Heart left ventricle (tissue), 16 donors: ENCODE data around the gene KCNQ2. TPM values are rescaled to one million over a fixed set of nuclear protein-coding genes. Genes with fewer than 3 reads are reported as not detected.

Source experiments
- ATAC-seq, 4 donors: fragments of 200-7000 bp; cut with Tn5 transposase; one replicate each; pipeline ENCODE4 v1.9.1; 2020 to 2022; ENCODE audit warnings: moderate library complexity in 4 of 4, mild to moderate bottlenecking in 3 of 4, moderate number of reproducible peaks in 1 of 4
- DNase-seq, 5 donors: peaks; one replicate each; pipeline ENCODE4 v3.0.0-alpha.2; 2020
- H3K27ac ChIP-seq, 12 donors: fragments of 200-600 bp; sonication (generic) in 4 of 12; one replicate each; pipeline versions ENCODE4 v1.5.0 to v1.8.0; 2016 to 2022; ENCODE audit warnings: mild to moderate bottlenecking in 2 of 12
- H3K27me3 ChIP-seq, 9 donors: fragments of 200-600 bp; sonication (generic) in 2 of 9; one replicate each; pipeline versions ENCODE4 v1.5.1 to v1.8.0; 2016 to 2022; ENCODE audit warnings: mild to moderate bottlenecking in 3 of 9
- H3K36me3 ChIP-seq, 9 donors: fragments of 200-600 bp; sonication (generic) in 2 of 9; one replicate each; pipeline versions ENCODE4 v1.5.0 to v1.8.0; 2018 to 2022; ENCODE audit warnings: mild to moderate bottlenecking in 2 of 9
- H3K4me1 ChIP-seq, 12 donors: fragments of 200-600 bp; sonication (generic) in 4 of 12; one replicate each; pipeline versions ENCODE4 v1.5.0 to v1.8.0; 2016 to 2022; ENCODE audit warnings: mild to moderate bottlenecking in 3 of 12
- H3K4me3 ChIP-seq, 12 donors: fragments of 200-600 bp; sonication (generic) in 4 of 12; one replicate each; pipeline versions ENCODE4 v1.5.0 to v1.8.0; 2017 to 2022; ENCODE audit warnings: mild to moderate bottlenecking in 9 of 12, moderate library complexity in 4 of 12
- H3K9me3 ChIP-seq, 12 donors: fragments of 200-600 bp; sonication (generic) in 4 of 12; one replicate each; pipeline versions ENCODE4 v1.5.0 to v1.8.0; 2016 to 2022; ENCODE audit warnings: mild to moderate bottlenecking in 1 of 12
- POLR2A ChIP-seq, 2 donors: fragments of 450-650 bp; IDR thresholded peaks; one replicate each; pipeline ENCODE4 v1.6.1; 2017; ENCODE audit warnings: antibody characterized with exemption in 2 of 2, mild to moderate bottlenecking in 2 of 2, moderate library complexity in 2 of 2
- WGBS, 4 donors: extraction: QIAGEN DNeasy Blood & Tissue Kit in 2 of 4; methylation state at CpG; one replicate each; pipeline versions ENCODE4 v1.1.5 to v1.1.7; 2013 to 2018; 5-methylcytosine and 5-hydroxymethylcytosine counted together
- intact Hi-C, 10 donors: fragments of 100-400 bp; cut with DNase I; formaldehyde crosslinking; loops; one replicate each; pipeline versions ENCODE4 v1.11.1 to v1.14.2; 2022
- polyA plus RNA-seq, 2 donors: library from polyadenylated mRNA; stranded (reverse); fragments of 200-250 nt; gene quantifications; one replicate each; pipeline ENCODE4 v1.2.3, GENCODE V29; 2013
- total RNA-seq, 9 donors: library from RNA; depleted of rRNA in 2 of 9; stranded (reverse); fragments of >200 nt in 2 of 9; fragmentation: NEBNext Ultra II Directional in 3 of 9; extraction: Animal tissue kit (Norgen Biotek cat#: 25700) in 3 of 9; gene quantifications; one replicate each; pipeline versions ENCODE4 v1.1.0 to v1.2.4, GENCODE V29; 2016 to 2023
- TF ChIP-seq, protein P1 (sequence below), 12 donors: fragments of 200-600 bp; sonication (generic) in 4 of 12; IDR thresholded peaks; one replicate each; pipeline versions ENCODE4 v1.5.0 to v1.8.0; 2018 to 2022; ENCODE audit warnings: antibody characterized with exemption in 12 of 12, mild to moderate bottlenecking in 5 of 12
- donor health status: ischemic (EF 13 %, LVEDD 7.1; RV severe dilation, severe dysfunction).
- donor health status: healthy with polysubstance abuse.
- donor health status: DM: no; HTN: yes; CAD: no.
- donor health status: DM: no; HTN: no; CAD: no.
- donor health status: ischemic (EF 25% LVEDD 6.9; RV normal size, moderate dysfunction).
- donor health status: ischemic (EF 25% LVEDD 5.7; RV mildly dilated, moderate dysfunction).
- donor health status: healthy.
- donor health status: DM: yes; HTN: yes; CAD: no.
- donor health status: ischemic (EF 35%, LVEDD 5.7; RV mildly dilated, moderate dysfunction).
- donor health status: nonischemic (EF 11% LVEDD 7.7; RV severe dilation, severe dysfunction).
- donor health status: DM: yes; HTN: yes; CAD: no.
- donor health status: PGD.
- donor health status: ischemic (EF 29% LVEDD 5.4; RV normal size, mild dysfunction).
- donor health status: nonischemic (EF 23%, LVEDD 6.1; RV moderate dilation, normal function).

Gene KCNQ2
- total and polyA plus RNA-seq, 11 donors, result 0.06 to 2.6 (median 0.65) TPM; not detected in 7

- peaks cover 0 to 10% (median 0%) of the 10 kb centered on the region in 12 donors for H3K4me1 ChIP-seq
- H3K27me3 ChIP-seq, result peaks cover 0 to 13% (median 0%) of the 10 kb centered on the region in 9 donors
- DNase-seq (no peak), ATAC-seq (no peak)
- no peak overlapping the region for H3K27ac ChIP-seq
- 87 to 93% (median 90%) methylated on average over 12 to 26 of the region's 26 CpGs for WGBS, 4 donors
- TF ChIP-seq POLR2A (IDR thresholded peaks at IDR 0.05), result no peak
- TF ChIP-seq, protein P1, sequence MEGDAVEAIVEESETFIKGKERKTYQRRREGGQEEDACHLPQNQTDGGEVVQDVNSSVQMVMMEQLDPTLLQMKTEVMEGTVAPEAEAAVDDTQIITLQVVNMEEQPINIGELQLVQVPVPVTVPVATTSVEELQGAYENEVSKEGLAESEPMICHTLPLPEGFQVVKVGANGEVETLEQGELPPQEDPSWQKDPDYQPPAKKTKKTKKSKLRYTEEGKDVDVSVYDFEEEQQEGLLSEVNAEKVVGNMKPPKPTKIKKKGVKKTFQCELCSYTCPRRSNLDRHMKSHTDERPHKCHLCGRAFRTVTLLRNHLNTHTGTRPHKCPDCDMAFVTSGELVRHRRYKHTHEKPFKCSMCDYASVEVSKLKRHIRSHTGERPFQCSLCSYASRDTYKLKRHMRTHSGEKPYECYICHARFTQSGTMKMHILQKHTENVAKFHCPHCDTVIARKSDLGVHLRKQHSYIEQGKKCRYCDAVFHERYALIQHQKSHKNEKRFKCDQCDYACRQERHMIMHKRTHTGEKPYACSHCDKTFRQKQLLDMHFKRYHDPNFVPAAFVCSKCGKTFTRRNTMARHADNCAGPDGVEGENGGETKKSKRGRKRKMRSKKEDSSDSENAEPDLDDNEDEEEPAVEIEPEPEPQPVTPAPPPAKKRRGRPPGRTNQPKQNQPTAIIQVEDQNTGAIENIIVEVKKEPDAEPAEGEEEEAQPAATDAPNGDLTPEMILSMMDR (IDR thresholded peaks at IDR 0.05), result no peak
- H3K36me3 ChIP-seq, result no peaks in the 10 kb centered on the region
- intact Hi-C loops, result loop anchor here in 2 of 10 donors (5.0 to 10.0 kb wide), 2 partner anchors 82 to 84 kb away; partner anchors contain the start of gene PPDPF (in 2 of the 2)
- no peak overlapping the region for H3K4me3 ChIP-seq
- no peaks in the 10 kb centered on the region for H3K9me3 ChIP-seq
Measured at GRCh38 chr20:63440366-63440955, 32.0 kb downstream of the KCNQ2 start.

- no peaks in the 10 kb centered on the region for H3K9me3 ChIP-seq
- TF ChIP-seq POLR2A (IDR thresholded peaks at IDR 0.05), result no peak
- TF ChIP-seq, protein P1 (IDR thresholded peaks at IDR 0.05), result no peak
- H3K27me3 ChIP-seq, result peaks cover 0 to 13% (median 0%) of the 10 kb centered on the region in 9 donors
- intact Hi-C loops, result loop anchor here in 2 of 10 donors (5.0 to 10.0 kb wide), 2 partner anchors 82 to 85 kb away; partner anchors contain the start of gene PPDPF (in 2 of the 2)
- DNase-seq (no peak), ATAC-seq (no peak)
- H3K4me3 ChIP-seq, result no peak overlapping the region
- peaks cover 0 to 8% (median 0%) of the 10 kb centered on the region in 12 donors for H3K4me1 ChIP-seq
- WGBS, 4 donors, result 89 to 94% (median 92%) methylated on average over 12 to 15 of the region's 15 CpGs
- H3K36me3 ChIP-seq, result no peaks in the 10 kb centered on the region
- no peak overlapping the region for H3K27ac ChIP-seq
Measured at GRCh38 chr20:63439866-63440265, 32.6 kb downstream of the KCNQ2 start.

DNA sequence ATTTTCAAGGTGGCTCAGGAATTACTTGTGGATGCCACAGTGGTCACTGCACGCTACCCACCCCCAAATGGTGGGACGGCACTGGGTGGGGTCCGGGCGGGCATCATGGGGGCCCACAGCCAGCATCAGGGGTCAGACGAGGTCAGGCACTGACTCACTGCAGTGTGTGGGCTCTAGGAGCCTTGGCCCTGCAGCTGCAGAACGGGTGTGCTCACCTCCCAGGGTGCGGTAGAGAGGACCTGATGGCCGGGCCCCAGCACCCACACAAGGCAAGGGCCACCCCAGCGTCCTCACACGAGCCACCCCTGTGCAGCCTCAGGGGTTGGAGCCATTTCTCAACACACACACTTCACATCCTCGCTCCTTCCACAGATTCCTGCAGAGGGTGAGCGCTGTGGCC is 34.3 kb downstream of the KCNQ2 start:
- WGBS, 4 donors, result 83 to 95% (median 89%) methylated on average over 10 to 12 of the region's 12 CpGs; no CpG with 5 or more reads in 1 of the 4 donors
- no peak for ATAC-seq
- no peak for DNase-seq
- intact Hi-C loops, result no loop called here
- TF ChIP-seq, protein P1 (IDR thresholded peaks at IDR 0.05), result no peak
- TF ChIP-seq POLR2A (IDR thresholded peaks at IDR 0.05), result no peak
- H3K27ac ChIP-seq, result no peak overlapping the region
- H3K36me3 ChIP-seq, result no peaks in the 10 kb centered on the region
- H3K9me3 ChIP-seq, result no peaks in the 10 kb centered on the region
- peaks cover 0 to 13% (median 0%) of the 10 kb centered on the region in 9 donors for H3K27me3 ChIP-seq
- H3K4me3 ChIP-seq, result no peak overlapping the region
- peaks cover 0 to 7% (median 0%) of the 10 kb centered on the region in 12 donors for H3K4me1 ChIP-seq

DNA sequence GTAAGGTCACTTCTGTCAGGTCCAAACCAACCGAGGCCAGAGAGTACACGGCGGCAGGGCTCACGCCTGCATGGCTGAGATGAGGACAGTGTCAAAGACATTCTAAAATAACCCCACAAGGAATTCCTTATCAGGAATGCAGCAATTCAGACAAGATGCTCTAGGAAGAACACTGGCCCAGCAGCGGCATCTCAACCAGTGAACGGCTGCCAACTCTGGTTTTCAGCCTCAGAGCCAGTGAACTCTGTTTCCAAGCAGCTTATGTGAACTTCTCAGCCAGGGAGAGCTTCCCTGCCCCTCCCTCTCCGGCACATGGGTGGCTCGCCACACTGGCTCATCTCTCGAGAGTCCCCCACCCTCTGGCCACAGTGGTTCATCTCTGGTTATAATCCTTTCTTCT is 36.9 kb downstream of the KCNQ2 start:
- Histone ChIP-seq H3K27ac (no peak overlapping the region), H3K9me3 (no peaks in the 10 kb centered on the region), H3K4me3 (no peak overlapping the region), H3K27me3 (peaks cover 0 to 11% (median 0%) of the 10 kb centered on the region in 9 donors), H3K36me3 (no peaks in the 10 kb centered on the region), H3K4me1 (peaks cover 0 to 7% (median 0%) of the 10 kb centered on the region in 12 donors)
- intact Hi-C loops, result no loop called here
- WGBS, 4 donors, result 25 to 38% (median 31%) methylated on average over 9 of the region's 9 CpGs
- no peak for ATAC-seq
- no peak for TF ChIP-seq POLR2A (IDR thresholded peaks at IDR 0.05)
- TF ChIP-seq, protein P1 (IDR thresholded peaks at IDR 0.05), result no peak
- no peak for DNase-seq
